VCaP (cell line): Measurements from ENCODE around the gene MAGED2.
"Not testable (repeated sequence)": the region's sequence is repeated elsewhere in the genome, so short reads cannot be mapped to it uniquely, and the experiment has no call there.

Experiments
- H3K27ac ChIP-seq: fragments of 450-650 bp; 2 replicates; pipeline ENCODE4 v1.5.1; 2017
- TF ChIP-seq, protein P1 (sequence below): fragments of 450-650 bp; conservative IDR thresholded peaks from 2 replicates; pipeline ENCODE4 v1.5.1; 2017; ENCODE audit warnings: mild to moderate bottlenecking, moderate library complexity

The MAGED2 gene

DNA sequence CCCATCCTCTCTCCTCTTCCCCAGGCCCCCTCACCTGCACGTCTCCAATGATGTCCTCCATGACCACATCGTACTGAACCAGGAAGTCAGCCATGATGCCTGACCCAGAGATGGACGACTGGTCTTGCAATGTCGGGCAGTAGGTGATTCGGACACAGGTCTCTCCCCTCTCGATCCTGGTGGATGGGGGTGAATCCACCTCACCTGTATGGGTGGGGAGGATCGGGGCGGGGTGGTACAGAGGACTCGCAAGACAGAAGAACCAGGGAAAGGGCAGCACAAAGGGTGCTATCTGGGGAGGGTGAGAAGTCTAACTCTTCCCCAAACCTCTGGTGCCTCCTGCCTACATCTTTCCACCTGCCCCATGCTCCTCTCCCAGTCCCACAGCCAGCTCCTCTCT lies 19.1 kb upstream of the MAGED2 start:
- H3K27ac ChIP-seq: no peak overlapping the region
- TF ChIP-seq, protein P1, sequence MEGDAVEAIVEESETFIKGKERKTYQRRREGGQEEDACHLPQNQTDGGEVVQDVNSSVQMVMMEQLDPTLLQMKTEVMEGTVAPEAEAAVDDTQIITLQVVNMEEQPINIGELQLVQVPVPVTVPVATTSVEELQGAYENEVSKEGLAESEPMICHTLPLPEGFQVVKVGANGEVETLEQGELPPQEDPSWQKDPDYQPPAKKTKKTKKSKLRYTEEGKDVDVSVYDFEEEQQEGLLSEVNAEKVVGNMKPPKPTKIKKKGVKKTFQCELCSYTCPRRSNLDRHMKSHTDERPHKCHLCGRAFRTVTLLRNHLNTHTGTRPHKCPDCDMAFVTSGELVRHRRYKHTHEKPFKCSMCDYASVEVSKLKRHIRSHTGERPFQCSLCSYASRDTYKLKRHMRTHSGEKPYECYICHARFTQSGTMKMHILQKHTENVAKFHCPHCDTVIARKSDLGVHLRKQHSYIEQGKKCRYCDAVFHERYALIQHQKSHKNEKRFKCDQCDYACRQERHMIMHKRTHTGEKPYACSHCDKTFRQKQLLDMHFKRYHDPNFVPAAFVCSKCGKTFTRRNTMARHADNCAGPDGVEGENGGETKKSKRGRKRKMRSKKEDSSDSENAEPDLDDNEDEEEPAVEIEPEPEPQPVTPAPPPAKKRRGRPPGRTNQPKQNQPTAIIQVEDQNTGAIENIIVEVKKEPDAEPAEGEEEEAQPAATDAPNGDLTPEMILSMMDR: no peak

DNA sequence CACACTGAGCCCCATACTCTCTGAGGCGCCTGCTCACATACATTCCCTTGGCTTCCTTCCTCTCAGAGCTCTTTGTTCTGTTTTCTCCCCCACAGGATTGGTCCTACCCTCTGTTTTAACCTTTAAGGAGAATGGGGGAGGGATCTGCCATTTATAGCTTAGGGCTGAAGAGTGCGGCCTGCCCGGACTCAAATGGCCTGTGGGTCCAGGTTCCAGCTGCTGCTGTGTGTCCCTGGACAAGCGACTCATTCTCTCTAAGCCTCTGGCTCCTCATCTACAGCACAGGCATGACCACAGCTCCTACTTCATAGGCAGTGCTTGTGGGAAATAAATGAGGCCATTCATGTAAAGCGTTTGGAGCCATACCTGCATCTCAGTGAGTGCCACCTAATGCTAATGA lies 18.1 kb upstream of the MAGED2 start:
- H3K27ac ChIP-seq: not testable (repeated sequence)

GRCh38 chrX:54794028-54794427 lies 13.5 kb upstream of the MAGED2 start:
- TF ChIP-seq, protein P1: no peak
- peak overlapping the region; percentile 71 for H3K27ac ChIP-seq

DNA sequence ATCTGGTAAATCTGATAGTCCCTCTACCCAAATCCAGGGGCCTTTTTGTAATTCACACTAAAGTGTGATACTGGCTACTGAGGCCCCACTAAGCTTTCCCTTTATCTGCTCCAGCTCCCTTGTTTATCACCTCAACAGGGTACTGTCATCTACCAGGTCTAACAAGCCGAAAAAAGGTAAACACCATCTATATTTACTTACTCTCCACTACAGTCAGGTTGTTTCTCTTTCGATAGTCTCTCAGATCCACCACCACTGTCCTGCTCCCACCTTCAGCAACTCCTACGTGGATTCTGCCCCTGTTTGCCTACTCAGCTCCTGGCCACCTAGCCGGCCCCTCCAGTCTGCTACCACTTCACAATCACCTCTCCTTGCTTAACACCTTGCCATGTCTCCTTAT lies 12.8 kb upstream of the MAGED2 start:
- peak overlapping the region; percentile 71 for H3K27ac ChIP-seq
- TF ChIP-seq, protein P1: no peak

- no peak within 1 kb of the TSS for H3K27ac ChIP-seq
- TF ChIP-seq, protein P1: no peak
Measured at GRCh38 chrX:54798137-54798536, 9.4 kb upstream of the MAGED2 start, which contains the start of gene ITIH6. TSS of gene ITIH6 (minus strand) at chrX:54798255. CDS start at chrX:54798210, 45 bp downstream.

GRCh38 chrX:54799046-54799445 lies 8.5 kb upstream of the MAGED2 start:
- TF ChIP-seq, protein P1: no peak
- H3K27ac ChIP-seq: no peak overlapping the region

GRCh38 chrX:54808109-54808604 lies 612 bp downstream of the MAGED2 start:
- TF ChIP-seq, protein P1: no peak
- peak overlapping the region; percentile 90 for H3K27ac ChIP-seq

GRCh38 chrX:54808605-54809483 lies 1.3 kb downstream of the MAGED2 start:
- TF ChIP-seq, protein P1: no peak
- peak overlapping the region; percentile 90 for H3K27ac ChIP-seq
